ENCODE results near the gene KLHL21.
"Not testable (repeated sequence)": the region's sequence is repeated elsewhere in the genome, so short reads cannot be mapped to it uniquely, and the experiment has no call there.

The KLHL21 gene

DNA sequence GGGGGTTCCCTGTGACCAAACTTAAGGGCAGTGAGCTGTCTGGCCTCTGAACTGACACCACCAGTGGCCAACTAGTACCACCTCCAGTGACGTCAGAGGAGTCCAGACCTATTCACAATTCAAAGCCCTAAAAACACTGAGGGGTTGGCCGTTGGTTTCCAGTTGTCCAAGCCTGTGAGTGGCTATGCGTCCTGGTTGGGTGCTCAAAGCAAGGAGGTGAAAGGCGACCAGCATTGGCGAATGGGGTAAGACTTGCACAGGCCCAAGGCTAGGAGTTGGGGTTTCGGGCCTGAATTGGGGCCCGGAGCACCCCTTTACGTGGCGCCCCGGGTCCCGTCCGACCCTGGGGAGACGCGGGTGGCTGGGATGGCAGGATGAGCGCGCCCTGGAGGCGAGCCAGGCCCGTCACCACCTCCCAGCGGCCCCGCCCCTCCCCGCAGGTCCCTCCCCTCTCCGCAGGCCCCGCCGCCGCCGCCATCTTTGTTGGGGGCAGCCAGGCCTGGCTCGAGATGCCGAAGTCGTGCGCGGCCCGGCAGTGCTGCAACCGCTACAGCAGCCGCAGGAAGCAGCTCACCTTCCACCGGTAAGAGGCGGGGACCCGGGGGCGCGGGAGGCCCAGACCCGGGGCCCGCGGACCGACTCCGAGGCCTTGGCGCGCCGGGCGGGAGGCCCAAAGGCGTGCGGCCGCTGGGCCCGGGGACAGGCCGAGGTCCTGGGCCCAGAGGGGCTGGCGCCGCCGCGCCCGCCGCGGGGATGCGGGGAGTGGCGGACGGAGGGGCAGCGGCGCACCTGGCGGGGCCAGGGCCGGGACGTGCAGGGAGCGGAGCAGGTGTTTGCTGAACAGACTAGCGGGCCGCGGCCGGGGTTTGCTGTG is 22.3 kb upstream of the KLHL21 start, which contains the start of gene THAP3:
Gene THAP3 (plus strand): TSS at position 159 of the 874 bp plus-strand sequence. CDS start 351 bp downstream, at position 510.
- DNase-seq, result peak; percentile 79 to 87 (median 83)

DNA sequence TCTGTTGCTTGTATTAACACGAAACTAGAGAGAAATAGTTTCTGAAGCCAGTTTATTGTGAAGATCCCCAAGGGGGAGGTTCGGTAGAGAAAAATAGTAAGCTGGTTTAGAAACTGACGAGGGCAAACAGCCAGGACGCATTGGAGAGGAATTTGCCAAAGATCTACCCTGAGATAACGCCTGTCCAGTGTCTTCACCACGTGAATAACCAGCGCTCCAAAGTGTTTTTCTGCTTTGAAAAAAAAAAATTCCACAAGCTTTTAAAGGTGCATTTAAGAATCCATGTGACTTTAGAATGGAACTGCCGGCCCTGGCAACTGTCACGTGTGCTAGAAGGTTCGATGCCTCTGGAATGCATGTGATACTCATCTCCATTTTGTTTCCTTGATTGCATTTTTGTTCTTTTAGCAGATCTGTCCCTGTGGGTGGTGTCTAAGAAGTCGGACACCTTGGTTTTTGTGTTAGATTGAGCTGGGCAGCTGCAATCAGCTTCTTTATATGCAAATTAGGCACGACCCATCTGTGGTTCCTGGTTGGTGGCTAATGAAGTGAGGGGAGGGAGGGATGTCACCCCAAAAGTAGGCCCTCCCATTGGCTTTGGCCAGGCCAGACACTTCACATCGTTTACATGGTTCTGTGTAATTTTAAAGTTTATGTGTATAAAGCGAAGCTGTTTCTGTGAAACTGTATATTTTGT is 20.7 kb upstream of the KLHL21 start:
- DNase-seq, result no peak

DNA sequence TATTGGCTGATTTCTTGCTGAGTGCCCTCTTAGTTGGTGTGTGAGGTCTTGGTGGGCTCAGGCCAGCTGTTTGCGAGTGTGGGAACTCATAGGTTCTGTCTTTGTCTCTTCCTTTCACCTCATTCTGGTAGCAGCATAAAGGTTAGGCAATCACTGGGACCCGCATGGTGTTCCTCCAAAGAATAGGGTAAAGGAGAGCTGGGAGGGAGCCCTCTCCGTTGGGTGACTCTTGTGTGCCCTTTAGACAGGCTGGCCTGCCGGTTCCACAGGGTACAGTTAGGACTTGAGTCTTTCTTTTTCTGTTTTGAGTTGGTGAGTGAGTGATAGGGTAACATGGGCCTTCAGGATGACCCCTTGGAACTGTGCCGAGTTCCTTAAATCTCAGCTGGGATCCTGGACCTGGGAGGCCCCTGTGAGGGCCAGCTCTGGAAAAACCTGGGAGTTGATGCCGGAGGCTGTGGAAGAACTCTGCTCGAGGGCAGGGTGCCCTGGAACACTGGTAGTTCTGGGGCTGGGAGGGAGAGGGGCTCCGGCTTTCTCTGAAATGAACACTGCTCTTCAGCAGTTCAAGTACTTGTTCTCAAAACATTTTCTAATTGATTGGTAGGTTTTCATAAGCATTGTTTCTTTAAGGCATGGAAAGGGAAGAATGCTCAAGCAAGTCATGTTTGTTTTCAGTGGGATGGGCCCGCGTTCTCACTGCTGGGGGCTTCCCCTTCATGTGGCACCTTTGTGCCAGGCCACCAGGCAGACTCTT is 19.9 kb upstream of the KLHL21 start:
- no peak for DNase-seq

DNA sequence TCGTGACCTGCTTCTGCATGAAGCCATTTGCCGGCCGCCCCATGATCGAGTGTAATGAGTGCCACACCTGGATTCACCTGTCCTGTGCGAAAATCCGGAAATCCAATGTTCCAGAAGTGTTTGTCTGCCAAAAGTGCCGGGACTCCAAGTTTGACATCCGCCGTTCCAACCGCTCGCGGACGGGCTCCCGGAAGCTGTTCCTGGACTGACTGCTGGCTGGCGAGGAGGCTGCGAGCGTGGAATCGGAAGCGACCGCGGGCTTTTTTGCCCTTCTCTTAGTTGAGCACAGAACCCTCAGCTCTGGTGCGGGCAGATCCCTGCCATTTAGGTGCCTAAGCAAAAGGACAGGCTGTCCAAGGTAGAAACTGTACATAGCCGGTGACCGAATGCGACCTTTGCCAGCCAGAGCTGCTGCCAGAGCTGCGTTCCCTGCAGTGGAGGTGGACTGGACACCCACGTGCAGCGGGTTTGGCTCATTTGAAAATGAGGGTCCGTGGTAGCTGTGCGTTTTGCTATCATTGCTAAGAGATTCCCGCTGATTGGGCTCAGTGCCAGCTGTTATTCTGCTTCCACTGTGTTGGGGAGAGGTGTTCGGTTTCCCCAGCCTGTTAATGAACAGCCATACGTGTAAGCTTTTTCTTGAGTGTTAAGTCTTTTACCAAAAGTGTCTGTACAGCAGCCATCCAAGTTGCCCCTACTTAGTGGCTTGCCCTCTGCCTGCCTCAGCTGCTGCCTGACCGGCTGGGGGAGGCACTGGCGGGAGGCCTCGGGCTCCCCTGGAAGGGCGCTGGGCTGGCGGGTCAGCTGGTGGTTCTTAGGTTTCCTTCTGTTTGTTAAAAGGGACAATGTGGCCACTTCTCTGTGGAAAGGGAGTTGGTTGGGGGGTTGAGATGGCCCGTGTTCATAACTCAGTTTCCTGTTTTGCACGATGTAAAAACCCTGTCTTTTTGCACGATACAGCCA is 19.0 kb upstream of the KLHL21 start:
- no peak for DNase-seq

DNA sequence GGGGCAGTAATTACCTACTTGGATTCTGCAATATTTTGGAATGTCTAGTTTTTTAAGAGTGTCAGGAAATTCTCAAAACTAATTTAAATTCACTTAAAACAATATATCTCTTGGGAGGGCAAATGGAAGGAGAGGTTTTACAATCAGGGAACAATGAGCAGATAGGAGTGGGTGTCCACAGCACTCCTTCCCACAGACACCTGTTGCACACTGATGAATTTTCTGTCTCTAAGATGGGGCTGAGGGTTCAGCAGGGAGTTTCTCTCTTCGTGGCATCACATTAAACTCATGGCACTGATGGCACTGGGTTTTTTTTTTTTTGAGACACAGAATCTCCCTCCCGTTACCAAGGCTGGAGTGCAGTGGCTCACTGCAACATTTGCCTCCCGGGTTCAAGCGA is 16.4 kb upstream of the KLHL21 start:
- no peak for DNase-seq

DNA sequence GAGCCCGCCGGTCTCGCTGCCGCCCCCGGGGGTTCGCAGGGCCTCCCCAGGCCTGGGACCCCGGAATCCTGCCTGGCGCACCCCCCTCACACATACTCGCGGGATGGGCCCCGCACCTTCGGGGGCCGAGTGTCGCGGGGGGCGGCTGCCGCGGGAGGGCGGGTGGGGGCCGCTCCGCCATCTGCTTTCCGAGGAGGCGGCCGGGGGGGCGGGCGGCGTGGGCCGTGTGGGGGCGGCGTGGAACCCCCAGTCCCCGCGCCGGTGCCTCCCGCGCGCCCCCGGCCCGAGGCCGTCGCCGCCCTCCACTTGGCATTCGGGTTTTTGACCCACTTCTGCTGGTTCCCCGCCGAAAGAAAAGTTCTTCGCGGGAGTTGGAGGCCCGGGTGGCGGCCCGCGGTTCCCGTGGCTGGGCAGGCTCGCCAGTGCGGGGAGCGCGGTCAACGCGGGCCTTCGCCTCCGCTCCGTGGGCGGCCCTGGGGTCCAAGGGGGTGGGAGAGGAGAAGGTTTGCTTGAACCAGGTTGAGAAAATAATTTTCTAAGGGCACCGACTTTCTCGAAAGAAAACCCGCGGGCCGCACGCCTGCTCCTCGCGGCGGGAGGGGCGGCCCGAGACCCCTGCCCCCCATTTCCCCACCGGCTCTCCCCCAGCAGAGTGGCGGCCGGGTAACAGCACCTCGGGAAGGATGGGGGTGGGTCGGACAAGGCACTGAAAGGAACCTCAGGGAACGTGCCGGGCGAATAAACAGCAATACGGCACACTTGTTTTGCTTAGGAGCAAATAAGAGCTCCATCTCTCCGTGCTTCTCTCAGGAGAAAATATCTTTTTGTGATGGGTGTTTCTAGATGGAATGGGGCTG is 12.5 kb upstream of the KLHL21 start:
- DNase-seq, result no peak

DNA sequence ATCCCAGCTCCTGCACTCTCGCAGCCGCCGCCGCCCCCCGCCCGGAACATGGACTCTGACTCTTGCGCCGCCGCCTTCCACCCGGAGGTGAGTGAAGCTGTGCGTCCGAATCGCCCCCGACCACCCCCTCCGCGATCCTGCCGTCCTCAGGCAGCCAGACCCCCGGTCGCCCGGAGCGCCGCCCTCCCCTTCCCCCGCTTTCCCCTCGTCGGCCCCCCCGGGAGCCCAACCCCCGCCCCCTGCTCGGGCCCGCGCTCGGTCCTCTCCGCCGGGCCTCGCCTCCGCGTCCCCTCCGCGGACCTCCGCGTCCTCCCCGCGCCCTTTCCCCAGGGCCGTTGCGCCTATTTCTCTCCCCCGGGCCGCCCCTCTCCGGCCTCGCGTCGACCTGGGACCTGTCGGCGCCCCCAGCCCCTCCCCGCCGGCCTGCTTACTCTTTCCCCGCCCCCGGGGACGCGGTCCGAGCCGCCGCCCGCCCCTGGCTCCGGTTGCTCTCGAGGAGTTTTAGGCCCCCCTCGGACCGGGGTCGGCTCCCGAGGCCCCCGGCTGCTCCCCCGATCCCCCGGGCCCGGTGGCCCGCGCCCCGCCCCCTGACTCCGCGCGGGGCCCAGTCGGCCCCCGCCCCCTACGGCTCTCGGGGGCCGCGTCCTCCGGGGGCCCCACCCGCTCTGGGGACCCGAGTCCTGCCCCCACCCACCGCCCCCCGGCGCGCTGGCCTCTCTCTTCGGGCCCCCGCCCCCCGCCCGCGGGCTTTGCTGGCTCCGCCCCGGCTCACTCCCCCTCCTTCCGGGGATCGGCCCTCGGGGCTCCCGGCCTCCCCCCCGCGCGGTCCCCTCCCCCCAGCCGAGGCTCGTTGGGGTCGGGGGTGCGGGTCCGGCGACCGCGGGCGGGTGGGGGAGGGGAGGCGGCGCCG is 11.6 kb upstream of the KLHL21 start:
- DNase-seq, result peak; percentile 23 to 38 (median 30)

DNA sequence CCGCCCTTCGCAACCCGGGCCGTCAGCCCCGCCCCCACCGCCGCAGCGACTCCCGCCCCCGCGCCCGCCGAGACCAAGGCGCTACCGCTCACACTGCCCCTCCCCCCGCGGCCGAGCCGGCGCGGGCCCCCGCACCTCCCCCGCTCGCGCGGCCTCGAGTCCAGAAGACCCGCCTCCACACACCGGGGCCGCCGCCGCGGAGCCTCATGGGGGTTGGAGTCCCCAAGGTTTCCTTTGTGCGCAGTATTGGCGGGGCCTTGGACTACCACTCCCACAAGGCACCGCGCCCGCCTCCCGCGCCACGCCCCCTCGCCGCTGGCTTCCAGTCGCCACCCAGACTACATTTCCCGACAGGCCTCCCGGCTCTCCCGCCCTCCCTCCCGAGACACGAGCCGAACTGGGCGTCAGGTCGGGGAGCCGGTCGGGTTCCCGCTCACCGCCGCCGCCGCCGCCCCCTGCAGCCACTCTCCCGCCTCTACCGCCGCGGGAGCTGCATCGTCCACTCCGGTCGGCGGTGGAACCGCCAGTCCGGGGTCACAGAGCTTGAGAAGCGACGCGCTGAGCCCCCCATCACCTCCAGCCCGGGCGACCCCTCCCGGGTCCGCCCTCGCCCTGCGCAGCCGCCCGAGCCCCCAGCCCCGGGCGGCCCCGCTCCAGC is 10.8 kb upstream of the KLHL21 start, which contains the start of gene PHF13:
Gene PHF13 (plus strand): TSS at position 371 of the 658 bp plus-strand sequence. CDS start 336 bp downstream, outside the sequence.
- DNase-seq, result peak; percentile 99 to 100 (median 99)

DNA sequence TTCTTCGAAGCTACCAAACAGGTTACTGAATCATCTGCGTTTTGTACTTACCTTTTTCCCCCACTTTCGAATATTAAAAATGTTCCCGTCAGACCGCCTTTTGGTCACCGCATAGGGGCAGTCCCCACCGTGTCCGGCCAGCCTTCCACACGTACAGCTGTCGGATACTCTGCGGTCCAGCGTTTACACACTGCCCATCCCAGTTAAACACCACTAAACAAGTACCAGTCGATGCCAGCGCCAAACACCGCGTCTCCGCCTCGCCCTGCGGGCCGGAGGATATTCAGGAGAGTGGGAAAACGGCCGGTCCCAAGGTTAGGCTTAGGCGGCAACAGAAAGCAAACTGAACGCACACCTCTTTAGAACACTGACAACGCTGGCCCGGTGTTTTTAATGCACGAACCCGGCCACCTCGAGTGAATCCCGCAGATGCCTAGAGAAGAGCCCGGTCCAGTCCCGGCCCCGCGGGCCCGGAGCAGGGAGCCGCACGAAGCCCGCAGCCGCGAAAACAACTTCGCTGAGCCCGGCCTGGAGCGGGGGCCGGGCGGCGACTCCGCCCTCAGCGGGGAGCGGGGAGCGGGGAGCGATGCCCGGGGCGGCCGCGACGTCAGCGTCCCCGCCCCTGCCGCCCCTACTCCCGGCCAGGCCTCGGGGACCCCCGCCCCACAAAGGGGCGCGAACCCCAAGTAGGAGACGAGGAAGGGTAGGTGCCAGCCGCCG is 10.1 kb upstream of the KLHL21 start:
- no peak for DNase-seq

DNA sequence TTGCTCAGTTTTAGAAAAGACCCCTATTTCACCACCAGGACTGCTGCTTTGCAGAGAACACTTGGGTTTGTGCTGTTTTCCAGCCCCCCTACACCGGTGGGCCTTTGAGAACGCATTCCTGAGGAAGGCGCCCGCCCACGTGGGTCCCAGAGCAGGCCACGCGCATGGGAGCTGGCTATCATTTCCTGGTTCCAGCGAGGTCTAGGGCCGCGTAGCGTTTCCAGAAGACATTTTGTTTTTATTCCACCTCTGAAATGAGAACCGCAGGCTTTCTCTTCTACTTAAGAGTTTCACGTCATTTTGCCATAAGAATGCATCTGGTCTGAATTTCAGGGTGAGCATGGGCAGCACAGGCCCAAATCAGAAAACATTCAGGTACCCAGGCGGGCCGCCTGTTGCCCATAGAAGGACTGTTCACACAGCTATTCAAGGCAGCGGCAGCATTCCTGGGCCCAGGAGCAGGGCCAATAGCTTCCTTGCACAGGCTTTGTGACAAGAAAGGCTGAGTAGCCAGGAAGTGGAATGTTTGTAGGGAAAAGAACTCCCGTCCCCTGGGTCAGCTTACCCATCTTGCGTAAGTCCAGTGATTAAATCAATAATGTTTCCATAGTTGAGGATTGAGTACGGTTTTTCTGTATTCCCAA is 1.4 kb upstream of the KLHL21 start:
- DNase-seq, result no peak

DNA sequence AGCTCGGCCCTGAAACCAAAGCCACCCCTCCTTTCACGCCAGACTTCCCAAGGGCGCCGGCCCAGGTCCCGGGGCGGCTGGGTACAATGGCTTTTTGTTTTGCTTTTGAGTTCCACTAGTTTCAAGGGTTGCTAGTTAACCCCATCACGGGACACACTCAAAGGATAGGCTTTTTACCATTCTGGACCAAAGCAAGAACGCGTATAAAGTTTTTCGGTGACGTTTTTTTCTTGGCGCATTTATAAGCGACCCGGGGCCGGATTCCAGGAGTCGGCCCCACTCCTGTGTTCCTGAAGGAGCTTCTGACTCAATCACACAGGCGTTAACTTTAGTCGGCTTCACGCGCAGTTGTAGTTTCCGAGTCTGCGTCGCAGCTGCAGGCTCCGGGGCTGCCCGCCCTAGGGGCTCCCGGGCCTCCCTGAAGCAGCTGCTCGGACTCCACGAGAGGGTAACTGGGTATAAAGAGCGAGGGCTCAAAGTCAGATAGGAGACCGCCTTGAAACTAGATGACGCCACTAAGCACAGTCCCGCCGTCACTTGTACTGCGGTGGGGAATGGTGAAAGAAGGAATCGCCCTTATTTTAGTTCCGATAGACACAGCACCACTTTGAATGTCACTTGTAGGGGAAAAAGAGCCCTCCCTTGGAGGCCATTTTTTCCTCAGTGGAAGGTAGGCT is 707 bp upstream of the KLHL21 start:
- peak in 2 of 4 experiments; percentile 26 to 29 for DNase-seq

DNA sequence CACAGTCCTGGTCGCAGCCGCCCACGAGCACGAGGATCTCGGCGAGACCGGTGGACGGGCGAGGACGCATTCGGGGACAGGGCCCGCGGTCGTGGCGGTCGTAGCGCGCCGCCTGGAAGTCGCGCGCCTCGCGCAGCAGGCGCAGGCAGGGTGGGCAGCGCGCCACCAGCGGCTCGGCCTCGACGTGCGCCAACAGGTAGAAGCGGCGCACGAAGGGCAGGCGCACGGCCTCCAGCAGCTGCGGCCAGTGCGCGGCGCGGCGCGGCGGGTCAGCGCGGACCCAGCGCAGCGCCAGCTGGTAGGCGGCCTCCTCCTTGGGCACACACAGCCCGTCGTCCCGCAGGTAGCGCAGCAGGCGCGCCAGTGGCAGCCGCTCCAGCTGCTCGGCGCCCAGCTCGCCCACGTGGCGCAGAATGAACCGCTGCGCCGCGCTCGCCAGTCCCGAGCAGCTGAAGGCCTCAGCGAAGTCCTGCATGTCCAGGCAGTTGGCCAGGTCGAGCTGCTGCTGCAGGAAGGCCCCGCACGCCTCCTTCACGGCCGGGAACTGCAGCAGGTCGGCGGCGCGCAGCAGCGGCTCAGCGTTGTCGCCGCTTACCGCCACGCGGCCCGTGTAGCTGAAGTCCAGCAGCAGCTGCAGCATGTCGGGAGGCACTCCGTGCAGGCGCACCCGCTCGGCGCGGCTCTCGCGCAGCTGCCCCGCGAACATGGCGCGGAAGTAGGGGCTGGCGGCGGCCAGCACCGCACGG is 573 bp downstream of the KLHL21 start:
- DNase-seq, result no peak

DNA sequence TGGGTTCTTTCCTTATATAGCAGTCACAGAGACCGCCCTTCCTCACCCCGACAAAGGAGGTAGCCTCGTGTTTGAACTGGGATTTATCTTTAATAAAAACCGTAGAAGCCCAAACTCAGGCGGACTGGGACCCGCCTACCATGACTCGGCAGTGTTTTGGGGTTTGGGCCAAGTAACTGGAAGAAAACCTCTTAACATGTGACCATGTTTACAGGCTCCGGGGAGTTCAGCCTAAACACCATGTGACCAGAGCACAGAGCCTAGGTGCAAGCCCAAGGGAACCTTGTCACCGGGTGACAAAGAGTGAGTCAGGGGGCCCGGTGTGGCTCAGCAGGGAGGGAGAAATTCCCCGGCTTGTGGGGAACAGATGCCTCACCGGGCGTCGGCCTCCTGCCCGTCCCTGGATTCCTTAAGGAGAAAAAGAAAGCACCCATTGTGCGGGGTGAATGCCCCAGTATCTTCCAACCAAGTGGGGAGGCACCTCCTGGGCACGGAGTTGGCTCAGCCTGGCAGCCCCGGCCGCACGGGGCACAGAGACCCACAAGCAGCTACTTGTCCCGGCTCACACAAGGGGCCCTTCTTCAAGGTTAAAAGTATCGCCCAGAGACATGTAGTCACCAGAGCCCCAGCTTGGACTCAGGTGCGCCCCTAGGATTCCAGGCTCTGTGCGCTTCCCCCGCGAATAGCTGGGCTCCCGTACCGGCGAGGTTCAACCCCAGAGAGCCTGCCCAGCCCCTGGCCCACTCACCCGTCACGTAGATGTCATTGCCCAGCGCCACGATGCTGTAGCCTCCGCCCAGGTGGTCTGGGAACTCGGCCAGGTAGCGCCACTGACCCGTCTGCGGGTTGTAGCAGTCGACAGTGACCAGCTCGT is 1.4 kb downstream of the KLHL21 start:
- DNase-seq, result peak; percentile 21 to 66 (median 48)

DNA sequence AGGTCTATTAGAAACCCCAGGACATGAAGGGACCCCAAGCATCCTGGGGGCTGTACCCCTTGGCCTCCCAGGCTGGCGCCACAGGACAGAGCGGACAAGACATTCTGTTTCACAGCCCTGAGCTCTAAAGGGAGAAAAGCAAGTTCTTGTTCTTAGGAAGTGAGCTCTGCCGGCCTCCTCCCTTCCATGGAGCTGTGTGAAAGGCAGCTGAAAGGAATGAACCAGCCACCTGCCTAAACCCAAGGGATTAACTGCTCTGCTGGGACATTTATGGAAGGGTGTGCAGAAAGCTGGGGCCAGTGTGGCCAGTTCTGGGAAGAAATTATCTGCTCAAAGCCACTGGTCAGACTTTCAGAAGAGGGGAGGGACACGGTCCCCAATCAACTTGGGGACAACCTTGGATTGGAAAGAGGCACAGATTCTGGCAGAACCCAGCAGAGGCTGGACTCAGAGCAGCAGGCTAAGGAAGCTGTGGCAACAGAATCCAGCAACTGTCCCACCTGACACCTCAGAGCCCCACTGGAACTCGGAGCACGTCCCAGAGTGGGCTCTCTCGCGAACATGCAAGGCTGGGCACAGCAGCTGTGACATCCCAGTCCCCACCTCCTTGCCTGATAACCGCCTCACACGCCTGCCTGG is 2.1 kb downstream of the KLHL21 start:
- no peak for DNase-seq

DNA sequence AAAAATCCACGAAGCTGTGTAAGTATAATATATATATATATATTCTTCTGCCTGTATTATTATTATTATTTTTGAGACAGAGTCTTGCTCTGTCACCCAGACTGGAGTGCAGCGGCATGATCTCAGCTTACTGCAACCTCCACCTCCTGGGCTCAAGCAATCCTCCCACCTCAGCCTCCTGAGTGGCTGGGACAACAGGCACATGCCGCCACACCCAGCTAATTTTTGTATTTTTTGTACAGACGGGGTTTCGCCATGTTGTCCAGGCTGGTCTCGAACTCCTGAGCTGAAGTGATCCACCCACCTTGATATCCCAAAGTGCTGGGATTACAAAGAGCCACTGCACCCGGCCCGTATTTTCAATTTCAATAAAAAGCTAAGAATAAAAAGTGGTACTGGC is 2.7 kb downstream of the KLHL21 start:
- not testable (repeated sequence) for DNase-seq

Measured in activated CD4-positive, CD25-positive, alpha-beta regulatory T cell (primary cell).